SK-N-SH (cell line): ENCODE measurements around the gene UBAC2.

Experiments
- CTCF ChIP-seq: fragments of 200-600 bp; sonication (generic); IDR thresholded peaks from 2 replicates; pipeline ENCODE4 v1.6.1; 2017; ENCODE audit warnings: antibody characterized with exemption, mild to moderate bottlenecking, moderate library complexity
- POLR2AphosphoS5 ChIP-seq: IDR thresholded peaks from 2 replicates; pipeline ENCODE4 v1.6.1; 2012; ENCODE audit warnings: low read depth, low read length

- TF ChIP-seq POLR2AphosphoS5, result no peak
- no peak for TF ChIP-seq CTCF
These were observed 103.3 kb downstream of the UBAC2 start for GRCh38 chr13:99303863-99304521.
